Stimulated activated CD4-positive, alpha-beta T cell treated with anti-CD3 and anti-CD28 coated beads, Interleukin-12 subunit alpha, Interleukin-12 subunit beta, amount 100 ng/mL, for 24 hours (primary cell): ENCODE data around the gene DRAM2.

ENCODE experiments used
- DNase-seq, 2 experiments: peaks; one replicate each; pipeline ENCODE4 v3.0.0-alpha.2; 2020; ENCODE audit warnings: low read depth in 2 of 2

DRAM2 gene

DNA sequence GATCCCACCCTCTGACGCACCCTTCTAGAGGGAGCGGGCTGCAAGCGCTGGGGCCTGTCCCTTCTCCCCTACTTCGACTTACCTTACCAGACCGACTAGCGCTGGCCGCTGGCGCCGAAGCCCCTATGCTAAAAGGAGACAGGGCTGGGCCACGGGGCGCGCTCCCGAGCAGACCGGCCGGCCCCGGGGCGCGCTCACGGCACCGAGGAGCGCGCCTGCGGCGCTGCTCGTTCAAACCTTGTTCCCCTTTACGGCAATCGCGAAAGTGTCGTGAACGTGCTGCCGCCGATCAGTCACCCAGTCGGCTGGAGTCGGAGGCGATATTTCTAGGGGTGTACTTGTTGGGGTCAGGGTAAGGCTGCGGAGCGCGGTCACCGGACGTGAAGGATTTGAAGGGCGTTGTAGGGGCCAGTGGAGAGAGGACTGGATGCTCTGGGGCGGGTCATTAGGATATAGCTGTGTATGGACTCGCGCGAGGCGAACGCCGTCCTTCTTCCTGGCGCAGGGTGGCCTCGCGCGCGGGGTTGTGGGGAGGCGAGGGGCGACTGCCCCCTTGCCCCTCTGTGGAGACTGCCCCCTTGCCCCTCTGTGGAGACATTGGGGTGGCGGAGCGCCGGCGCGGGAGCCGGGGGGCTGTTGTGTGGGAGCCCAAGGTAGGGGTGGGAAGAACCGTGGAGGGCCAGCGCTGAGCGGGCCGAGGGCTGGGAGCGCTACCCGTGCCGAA lies at the start of gene DRAM2, which contains the start of gene CEPT1:
Gene DRAM2 (minus strand): TSS at position 138 of the 724 bp plus-strand sequence. CDS start 8,539 bp downstream, outside the sequence.
Gene CEPT1 (plus strand): TSS at position 268 of the 724 bp plus-strand sequence. CDS start 7,492 bp downstream, outside the sequence.
- DNase-seq, result peak; percentile 76 to 95

DNA sequence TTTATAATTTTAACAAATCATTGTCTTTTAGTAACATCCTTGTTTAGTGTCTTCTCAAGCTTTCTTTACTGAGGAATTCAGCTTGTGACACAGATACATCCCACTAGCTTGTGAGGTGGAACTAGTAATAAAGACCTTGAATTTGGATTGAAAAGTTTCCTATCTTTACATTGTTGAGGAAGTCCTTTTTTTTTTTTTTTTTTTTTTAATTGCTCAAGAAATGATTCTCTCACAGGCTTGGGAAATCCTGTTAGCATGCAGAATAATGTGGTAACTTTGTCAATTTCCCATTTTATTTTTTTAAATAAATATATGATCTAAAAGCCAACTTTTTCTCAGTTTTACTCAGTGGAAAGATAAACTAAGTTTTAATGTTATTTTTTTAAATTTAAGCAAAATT lies 44.8 kb upstream of the DRAM2 start:
- DNase-seq, result no peak

DNA sequence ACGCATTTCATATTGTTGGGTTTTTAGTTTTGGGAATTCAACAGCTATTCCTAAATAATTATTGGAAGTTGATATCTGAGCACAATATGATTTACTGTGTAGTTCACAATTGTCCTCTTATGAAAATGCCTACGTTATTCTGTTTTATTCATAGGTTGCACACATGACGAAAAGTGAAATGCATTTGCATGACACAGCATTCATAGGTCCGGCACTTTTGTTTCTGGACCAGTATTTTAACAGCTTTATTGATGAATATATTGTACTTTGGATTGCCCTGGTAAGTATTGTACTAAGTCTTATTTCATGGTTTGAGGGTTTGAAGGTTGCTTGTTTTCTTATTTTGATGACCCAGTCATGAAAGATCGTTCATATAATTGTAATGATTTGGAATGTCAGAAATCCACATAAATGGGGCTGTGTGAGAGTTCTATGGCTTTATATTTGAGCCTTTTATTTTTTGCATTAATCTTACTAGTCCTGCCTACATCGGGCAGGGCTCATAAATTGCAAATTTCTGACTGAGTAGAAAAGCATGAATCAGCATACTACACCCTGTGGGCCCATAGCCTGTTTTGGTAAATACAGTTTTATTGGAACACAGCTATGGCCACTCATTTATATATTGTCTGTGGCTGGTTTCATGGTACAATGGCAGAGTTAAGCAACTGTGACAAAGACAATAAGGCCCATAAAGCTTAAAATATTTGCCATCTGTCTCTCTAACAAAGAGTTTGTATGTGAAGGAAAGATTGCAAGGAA lies 43.6 kb upstream of the DRAM2 start:
- no peak for DNase-seq

DNA sequence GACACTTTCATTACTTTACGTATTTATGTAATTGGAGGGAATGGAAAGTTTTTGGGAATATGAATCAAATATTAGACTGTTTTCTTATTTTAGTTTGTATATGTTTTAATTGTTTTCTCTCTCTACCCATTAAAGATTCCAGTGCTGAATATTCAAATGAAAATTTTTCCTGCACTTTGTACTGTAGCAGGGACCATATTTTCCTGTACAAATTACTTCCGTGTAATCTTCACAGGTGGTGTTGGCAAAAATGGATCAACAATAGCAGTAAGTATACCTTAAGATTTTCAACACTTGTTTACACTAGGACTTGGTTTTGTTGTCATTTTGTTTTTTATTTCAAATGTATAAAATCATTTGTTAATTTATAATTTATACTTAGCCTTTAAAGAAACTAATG lies 42.2 kb upstream of the DRAM2 start:
- DNase-seq, result no peak

DNA sequence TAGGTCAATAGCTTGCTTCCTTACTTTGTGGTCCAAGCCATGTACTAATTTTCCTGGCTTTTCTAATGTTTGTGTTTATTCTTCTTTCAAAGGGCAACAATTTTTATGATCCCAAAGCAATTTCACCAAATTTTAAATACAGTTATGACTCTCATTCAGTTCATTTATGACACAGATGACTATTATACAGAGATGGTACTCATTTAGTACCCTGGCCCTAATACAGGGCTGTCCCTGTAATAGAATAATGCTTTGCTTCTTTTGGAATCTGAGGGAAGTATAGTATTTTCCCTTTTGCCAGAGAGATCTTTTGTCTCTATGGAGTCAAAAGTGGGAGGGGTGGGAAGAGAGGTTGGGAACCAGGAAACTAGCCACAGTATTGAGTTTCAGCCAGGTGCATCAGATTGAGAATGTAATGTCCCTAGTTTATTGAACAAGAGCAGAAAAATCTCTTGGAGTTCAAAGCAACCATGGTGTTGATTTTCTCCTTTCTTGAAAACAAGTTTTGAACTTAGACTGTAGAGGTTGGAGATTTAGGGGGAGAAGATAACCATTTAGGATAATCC lies 40.2 kb upstream of the DRAM2 start:
- DNase-seq, result no peak

DNA sequence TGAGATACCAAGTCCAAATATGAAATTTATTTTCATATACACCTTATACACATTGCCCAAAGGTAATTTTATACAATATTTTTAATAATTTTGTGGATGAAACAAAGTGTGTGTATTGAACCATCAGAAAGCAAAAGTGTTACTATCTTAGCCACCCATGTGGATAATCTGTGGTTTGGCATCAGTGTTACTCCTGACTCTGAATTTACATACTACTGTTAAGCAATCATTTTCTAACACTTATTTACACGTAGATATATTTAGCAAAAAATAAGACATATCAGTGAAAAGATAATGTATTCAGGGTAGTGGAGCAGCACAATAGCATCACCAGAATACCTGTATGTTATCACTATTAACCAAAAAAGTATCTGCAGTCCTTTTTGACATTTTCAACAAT lies 36.8 kb upstream of the DRAM2 start:
- no peak for DNase-seq

DNA sequence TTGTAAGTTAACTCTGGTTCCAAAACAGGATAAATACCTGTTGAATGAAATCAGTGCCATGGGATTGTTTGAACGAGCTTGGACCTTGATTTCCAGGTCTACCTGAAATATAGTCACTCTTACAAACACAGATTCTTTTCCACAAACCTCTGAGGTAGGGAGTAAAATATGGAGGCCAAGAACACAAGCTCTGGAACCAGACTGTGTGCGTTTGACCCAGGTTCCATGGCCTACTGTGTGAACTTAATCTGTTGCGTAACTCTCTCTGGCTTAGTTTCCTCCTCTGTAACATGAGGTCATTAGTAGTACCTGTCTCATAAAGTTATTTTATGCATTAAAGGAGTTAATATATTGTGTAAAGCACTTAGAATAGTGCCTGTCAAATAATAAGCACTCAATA lies 35.5 kb upstream of the DRAM2 start:
- DNase-seq, result no peak

DNA sequence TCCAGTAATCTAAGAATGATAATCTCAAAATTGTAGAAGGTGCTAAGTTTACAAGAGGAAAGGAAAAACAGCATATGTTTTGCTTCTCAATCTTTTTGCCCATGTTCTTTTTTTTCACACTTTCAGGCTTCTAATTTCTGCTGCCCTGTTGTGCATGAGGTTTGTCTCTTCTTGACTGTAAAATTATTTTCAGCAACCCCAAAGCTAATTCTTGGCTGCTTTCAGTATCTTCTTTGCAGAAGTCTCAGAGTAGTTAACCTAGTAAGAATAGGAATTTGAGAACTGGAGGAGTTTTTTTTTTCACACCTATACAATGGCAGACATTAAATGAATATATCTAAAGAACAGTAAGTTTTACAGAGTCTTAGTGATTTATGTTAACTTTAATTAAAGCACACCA lies 34.2 kb upstream of the DRAM2 start:
- DNase-seq, result no peak

DNA sequence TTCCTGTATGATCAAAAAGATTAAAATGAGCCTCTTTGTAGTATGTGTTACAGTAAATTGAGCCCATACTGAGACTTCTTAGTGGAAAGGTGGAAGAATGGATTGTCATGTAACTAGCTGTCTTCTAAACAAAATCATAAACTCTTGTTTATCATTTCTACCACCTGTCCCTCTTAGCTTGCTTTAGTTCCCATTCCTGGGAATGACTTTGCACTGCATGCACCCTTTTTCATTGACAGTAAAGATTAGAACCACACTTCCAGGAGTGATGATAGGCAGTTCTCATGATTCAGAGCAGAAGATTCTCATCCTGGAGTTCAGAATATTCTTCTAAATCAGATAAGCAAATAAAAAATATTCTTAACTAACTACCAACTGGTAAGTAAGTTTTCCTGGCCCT lies 32.6 kb upstream of the DRAM2 start:
- DNase-seq, result no peak

DNA sequence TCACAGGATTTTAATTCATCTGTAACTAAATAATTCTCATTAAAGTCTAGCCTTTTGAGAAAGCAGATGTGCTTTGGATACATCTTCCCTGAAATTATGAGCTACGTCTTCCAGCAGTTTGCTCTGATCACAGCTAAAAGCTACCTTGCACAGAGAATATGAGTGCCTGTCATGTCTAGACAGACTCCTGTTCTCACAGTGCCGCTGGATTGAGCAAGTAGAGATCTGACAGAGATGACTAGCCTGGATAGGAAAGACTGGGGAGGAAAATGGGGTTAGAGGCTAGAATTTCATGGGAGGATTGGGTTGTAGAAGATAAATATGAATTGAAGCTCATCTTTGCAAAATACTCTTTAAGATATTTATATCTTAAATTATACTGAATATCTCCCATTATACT lies 24.3 kb upstream of the DRAM2 start:
- no peak for DNase-seq

DNA sequence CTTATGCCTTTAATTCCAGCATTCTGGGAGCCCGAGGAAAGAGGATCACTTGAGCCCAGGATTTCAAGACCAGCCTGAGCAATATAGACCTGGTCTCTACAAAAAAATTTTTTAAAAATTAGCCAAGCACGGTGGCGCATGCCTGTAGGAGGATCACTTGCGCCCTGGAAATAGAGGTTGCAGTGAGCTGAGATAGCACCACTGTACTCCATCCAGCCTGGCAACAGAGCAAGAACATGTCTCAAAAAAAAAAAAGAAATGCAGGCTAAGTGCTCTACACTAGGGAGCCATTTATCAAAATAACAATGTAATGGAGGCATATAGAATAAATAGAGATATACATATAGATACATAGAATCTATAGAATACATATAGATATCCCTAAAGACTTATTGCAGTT lies 23.5 kb upstream of the DRAM2 start:
- no peak for DNase-seq

DNA sequence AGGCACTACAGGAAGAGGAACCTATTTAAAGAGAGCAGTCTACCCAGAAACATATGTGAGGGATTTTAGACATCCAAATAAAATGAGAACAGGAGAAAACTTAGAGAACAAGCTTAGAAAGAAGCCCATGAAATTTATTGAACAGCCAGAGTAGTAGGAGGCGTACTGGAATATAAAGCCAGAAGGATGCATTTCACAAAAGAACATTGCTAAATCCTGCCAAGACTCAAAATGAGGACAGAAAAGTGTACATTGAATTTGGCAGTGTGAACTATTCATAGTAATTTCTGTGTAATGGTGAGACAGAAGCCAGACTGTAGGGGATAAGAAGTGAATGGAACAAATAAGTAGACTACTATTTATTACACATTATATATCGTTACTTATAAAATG lies 22.6 kb upstream of the DRAM2 start:
- DNase-seq, result no peak

DNA sequence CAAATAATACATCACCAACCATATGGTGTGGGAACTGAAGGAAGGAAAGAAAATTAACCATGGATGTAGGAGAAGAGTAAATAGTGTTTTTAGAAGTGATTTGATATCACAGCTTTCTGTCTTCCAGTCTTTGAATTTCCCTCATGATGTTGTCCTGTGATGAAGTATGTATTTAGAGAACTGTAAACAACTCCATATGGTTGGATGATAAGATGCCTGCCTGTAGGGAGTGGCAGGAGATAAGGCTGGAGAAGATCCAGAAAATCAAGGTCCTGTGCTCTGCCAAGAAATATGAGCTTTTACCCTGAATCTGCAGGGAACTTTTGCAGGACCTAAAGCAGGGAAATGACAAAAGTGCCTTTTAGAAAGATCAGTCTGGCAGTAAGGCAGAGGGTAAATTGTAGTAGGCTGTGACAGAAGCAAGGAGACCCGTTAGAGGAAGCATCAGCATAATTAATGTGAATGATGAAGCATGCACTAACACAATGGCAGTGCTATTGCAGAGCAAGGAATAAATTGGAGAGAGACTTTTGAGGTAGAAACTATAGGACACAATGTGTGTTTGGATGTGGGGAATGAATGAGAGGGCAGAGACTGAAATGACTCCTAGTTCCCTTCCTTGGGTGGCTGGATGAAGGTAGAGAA lies 22.1 kb upstream of the DRAM2 start:
- no peak for DNase-seq

DNA sequence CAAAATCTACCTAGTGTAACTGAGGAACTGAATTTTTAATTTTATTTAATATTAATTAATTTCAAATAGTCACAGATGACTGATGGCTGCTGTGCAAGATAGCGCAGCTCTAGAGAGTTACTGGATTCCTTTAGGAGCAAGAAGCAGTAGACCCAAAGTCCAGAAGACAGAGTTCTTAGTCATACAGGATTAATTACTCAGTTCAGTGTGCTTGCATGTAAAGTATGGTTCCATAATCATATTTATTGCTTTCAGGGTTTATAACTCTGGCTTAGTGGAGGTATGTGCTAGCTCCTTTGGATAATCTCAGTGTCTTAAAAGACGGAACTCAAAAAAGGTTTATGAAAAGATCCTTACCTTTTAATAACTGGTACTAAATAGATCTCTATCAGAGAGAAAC lies 17.5 kb upstream of the DRAM2 start:
- no peak for DNase-seq

DNA sequence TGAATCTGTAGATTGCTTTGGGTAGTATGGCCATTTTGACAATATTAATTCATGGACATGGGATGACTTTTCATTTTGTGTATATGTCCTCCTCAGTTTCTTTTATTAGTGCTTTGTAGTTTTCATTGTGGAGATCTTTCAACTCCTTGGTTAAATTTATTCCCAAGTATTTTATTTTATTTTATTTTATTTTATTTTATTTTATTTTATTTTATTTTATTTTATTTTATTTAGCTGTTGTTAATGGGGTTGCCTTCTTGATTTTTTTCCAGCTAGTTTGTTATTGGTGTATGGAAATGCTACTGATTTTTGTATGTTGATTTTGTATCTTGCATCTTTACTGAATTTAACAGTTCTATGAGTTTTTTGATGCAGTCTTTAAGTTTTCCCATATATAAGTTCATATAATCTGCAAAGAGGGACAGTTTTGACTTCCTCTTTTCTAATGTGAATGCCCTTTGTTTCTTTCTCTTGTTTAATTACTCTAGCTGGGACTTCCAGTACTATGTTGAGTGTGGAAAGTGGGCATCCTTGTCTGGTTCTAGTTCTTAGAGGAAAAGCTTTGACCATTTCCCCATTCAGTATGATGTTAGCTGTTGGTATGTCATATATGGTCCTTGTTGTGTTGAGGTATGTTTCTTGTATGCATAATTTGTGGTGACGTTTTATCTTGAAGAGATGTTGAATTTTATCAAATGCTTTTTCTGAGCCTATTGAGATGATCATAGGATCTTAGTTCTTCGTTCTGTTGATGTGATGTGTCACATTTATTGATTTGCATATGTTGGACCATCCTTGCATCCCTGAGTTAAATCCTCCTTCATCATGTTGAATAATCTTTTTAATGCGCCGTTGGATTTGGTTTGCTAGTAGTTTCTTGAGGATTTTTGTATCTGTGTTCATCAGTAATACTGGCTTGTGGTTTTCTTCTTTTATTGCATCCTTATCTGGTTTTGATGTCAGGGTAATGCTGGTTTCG lies 14.4 kb upstream of the DRAM2 start:
- no peak for DNase-seq

DNA sequence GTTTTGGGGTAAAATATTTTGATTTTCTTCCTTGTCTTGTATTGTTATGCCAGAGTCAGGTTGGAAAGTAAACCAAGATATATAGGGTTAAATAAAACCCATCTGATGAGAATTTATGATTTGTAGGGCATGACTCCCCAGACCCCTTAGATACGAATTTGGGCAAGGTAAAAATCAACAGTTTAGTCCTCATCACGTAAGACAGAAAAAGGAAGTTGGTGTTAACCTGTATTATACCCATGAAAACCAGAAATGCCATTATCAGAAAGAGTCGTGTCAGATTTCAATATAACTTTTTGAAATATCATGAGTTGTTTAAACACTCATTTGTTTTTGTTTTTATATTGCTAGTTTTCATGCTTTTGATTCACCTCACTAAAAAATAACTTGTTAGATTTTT lies 11.9 kb upstream of the DRAM2 start:
- no peak for DNase-seq

DNA sequence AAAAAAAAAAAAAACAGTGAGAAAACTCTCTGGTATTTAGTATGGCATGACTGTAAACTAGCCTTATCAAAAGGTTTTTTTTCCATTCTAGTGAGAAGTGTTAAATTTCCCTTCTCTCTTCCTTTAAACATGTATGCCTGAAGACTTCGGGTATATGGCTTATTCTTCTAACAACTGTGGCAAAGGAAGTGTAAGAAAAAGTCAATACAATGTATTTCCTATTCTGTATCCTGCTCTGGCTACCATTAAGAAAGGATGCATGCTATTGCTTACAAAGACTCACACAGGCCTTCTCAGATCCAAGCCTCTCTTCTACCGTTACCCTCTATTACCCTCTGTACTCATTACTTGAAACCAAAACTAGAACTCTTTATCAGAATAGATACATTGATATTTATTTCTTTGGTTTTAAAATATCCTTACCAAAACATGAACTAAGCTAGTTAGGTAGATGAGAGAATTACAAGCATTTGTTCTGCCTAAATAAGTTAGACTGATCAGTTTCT lies 8.5 kb upstream of the DRAM2 start:
- DNase-seq, result no peak

DNA sequence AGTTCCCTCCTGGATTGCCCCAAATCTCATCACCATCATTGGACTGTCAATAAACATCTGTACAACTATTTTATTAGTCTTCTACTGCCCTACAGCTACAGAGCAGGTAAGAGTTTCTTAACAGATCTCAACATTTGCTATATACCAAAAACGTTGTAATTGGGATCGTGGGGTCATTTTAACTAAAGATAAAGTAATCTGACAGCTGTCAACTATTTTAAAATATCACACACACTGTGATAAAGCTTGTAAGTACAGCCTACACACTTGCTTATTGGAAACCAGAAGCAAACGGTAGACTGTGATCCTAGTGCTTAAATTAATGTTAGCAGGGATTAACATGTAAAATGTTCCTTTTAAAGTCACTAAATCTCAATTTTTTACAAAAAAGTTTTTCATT lies 8.1 kb upstream of the DRAM2 start:
- no peak for DNase-seq

DNA sequence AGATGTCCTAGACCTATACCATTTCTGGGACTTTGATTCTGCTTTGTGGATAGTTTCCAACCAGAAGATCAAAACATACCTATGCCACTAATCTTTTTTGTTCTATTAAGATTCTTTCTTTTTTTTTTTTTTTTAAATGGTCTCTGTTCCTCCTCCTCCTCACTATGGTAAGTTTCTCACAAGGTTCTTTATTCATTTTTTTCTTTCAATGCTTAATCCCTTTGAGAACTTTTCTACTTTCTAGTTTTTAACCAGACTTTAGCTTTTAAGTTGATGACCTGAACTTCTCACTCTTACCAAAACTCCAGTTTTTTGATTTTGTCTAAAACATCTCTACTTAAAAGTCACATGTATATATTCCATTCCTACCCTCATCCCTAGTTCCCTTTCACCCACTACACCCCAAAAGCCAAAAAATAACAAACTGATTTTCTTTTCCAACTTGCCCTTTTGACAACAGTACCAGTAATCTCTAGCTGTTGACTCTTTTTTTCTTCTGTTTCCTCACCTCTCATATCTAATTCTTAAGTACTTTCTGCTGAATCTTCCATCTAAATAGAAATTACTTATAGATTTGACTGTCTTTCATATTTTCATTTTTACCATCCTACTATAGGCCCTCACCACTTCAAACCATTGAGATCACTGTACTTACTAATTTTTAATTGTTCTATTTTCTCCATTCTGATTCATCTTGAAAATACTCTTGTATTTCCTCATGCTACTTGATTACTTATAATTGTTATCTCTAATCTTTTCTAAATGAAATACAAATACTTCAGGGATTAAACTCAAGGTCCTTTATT lies 6.3 kb upstream of the DRAM2 start:
- DNase-seq, result no peak

DNA sequence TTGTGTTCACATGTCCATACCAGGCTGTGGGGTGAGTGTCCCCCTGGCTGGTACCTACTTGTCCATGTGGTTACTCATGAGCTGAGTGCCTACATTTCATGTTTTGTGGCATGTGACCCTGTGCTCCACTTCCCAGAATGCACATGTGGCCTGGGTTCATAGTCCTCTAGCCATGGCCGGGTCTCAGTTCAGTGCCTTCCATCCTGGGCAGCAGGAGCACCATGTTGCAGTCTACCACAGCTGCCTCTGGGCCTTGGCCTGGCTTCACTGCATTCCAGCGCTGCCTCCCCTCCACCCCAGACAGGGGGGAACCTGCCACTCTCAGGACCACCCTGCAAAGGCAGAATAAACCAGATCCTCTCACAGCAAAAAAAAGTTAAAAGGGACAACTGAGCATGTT lies 5.6 kb upstream of the DRAM2 start:
- no peak for DNase-seq
